NCI-H2171 treated with DMSO at 0.1 percent for 48 hours (cell line): Measurements from ENCODE around the gene PRSS23.
"Not testable (repeated sequence)": the region's sequence is repeated elsewhere in the genome, so short reads cannot be mapped to it uniquely, and the experiment has no call there.

Experiments used
- DNase-seq: peaks from one replicate; lab custom pipeline; 2025; lab: John Stamatoyannopoulos, UW

The PRSS23 gene

GRCh38 chr11:86814775-86815174 is 14.4 kb downstream of the PRSS23 start:
- no peak for DNase-seq

- DNase-seq: no peak
These were observed 15.4 kb downstream of the PRSS23 start for GRCh38 chr11:86815726-86816125.

DNA sequence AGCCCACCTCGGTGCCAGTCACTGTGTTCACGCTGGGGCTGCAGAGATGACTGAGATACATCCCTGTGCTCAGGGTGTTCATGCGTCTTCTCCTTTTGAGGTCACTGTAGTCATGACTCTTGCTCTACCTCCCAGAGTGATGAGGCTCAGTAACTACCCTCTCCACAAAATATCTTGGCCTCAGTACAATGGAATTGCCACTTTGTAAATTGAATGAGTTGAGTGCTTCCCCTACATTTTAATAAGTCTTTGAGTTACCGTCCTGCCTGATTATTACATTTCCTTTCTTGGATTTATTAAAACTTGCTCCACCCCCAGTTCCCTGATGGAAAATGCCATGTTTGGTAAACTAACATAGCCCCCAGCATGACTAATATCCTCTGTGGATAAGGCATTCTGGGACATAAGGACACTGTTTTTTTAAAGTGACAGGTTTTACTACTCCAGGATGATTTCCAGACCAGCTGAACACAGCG is 15.9 kb downstream of the PRSS23 start:
- no peak for DNase-seq

DNA sequence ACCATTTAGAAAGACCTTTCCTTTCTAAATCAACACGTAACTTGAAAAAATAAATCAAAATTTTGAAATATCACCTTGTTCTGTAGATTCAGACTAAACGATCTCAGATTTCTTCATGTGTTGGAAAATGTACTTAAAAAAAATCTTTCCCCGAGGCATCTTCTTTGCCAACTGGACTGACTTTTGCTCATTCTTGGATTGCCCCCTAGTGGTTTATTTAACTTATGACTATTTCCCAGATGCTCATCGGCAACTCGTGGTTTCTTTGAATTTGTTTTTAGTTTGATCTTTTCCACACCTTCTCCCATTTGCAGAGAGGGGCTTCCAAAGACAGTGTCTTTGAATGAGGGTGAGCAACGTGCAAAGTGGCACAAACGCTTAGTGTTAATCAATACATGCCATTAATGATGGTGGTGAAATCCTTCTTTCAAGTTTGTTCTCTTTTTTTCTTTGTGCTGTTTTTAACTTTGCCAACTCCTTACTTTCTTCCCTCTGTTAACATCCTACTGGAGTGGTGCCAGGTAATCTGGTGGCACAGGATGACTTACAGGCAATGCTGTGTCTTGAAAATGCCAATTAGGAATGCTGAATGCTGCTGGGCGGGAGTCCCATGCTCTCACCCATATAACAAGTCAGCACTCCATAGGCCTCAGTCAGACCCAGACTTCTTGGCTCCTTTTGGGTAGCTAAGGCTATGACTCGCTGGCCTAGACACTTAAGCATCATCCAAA is 18.3 kb downstream of the PRSS23 start:
- peak; percentile 70 for DNase-seq

DNA sequence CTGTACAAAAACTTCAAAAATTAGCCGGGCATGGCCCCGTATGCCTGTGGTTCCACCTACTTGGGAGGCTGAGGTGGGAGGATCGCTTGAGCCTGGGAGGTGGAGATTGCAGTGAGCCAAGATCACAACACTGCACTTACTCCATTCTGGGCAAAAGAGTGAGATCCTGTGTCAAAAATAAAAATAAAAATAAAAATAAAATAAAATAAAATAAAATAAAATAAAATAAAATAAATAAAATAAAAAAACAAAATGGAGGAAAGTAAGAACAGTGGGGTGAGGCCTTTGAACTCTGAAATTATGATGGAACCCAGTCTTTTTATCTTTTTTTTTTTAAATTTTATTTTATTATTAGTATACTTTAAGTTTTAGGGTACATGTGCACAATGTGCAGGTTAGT is 23.8 kb downstream of the PRSS23 start:
- DNase-seq: not testable (repeated sequence)

- not testable (repeated sequence) for DNase-seq
These were observed 34.0 kb downstream of the PRSS23 start for GRCh38 chr11:86834376-86834775.

GRCh38 chr11:86844762-86845508 is 44.6 kb downstream of the PRSS23 start:
- DNase-seq: not testable (repeated sequence)

DNA sequence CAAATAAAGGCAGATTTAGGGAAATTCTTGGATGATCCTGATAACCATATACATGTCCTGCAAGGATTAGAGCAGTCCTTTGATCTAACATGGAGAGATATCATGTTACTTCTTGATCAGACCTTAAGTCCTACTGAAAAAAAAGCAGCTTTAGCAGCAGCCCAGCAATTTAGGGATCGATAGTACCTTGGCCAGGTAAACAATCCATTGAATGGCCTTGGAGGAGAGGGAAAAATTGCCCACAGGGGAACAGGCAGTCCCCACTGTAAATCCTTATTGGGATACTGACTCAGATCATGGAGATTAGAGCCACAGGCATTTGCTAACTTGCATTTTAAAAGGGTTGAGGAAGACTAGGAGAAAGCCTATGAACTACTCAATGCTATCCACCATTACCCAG is 47.8 kb downstream of the PRSS23 start:
- DNase-seq: no peak

DNA sequence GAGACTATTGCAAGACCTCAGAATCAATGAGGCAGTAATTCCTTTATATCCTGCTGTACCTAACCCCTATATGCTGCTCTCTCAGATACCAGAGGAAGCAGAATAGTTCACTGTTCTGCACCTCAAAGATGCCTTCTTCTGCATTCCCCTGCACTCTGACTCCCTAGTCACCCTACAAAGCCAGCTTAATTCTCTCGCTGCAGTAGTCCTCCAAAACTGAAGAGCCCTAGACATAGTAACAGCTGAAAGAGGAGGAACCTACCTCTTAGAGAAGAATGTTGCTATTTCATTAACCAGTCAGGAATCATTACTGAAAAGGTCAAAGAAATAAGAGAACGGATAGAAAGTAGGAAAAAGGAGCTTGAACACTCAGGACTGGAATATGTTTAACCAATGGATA is 49.3 kb downstream of the PRSS23 start:
- DNase-seq: no peak
